Peyer's patch (tissue), 4 donors: ENCODE results near the gene PF4V1. TPM values are rescaled to one million over a fixed set of nuclear protein-coding genes. Genes with fewer than 3 reads are reported as not detected.
A peak's percentile ranks its signal among the peaks of the same experiment; 100 is the strongest.

ENCODE experiments used
- DNase-seq, 3 donors: peaks; one replicate each; pipeline ENCODE4 v3.0.0-alpha.2; 2017 to 2019
- H3K27ac ChIP-seq, 4 donors: fragments of 200-600 bp; sonication (generic); one replicate each; pipeline ENCODE4 v1.5.1; 2016 to 2019
- H3K27me3 ChIP-seq, 2 donors: fragments of 200-600 bp; sonication (generic); one replicate each; pipeline ENCODE4 v1.5.1; 2019
- H3K36me3 ChIP-seq, 3 donors: fragments of 200-600 bp; sonication (generic); one replicate each; pipeline ENCODE4 v1.5.1; 2016 to 2019
- H3K4me1 ChIP-seq, 4 donors: fragments of 200-600 bp; sonication (generic); one replicate each; pipeline ENCODE4 v1.5.1; 2016 to 2019
- H3K4me3 ChIP-seq, 4 donors: fragments of 200-600 bp; sonication (generic); 1 replicate in 3 of 4; 2 replicates in 1 of 4; pipeline ENCODE4 v1.5.1; 2016 to 2019; ENCODE audit warnings: mild to moderate bottlenecking in 1 of 4
- H3K9me3 ChIP-seq, 4 donors: fragments of 200-600 bp; sonication (generic); one replicate each; pipeline ENCODE4 v1.5.1; 2016 to 2019; ENCODE audit warnings: mild to moderate bottlenecking in 1 of 4
- POLR2A ChIP-seq, 2 donors: fragments of 450-650 bp; IDR thresholded peaks; one replicate each; pipeline ENCODE4 v1.5.1; 2017; ENCODE audit warnings: antibody characterized with exemption in 2 of 2, mild to moderate bottlenecking in 2 of 2, moderate library complexity in 2 of 2
- total RNA-seq, 4 donors: library from RNA; depleted of rRNA; stranded (reverse); fragments of >200 nt; gene quantifications; one replicate each; pipeline ENCODE4 v1.1.0, GENCODE V29; 2016
- TF ChIP-seq, protein P1 (sequence below), 6 experiments: fragments of 450-650 bp in 4 of 6; fragments of 200-600 bp in 2 of 6; sonication (generic) in 1 of 6; IDR thresholded peaks; one replicate each; pipeline ENCODE4 v1.5.1; 2017 to 2019; ENCODE audit warnings: antibody characterized with exemption in 6 of 6, mild to moderate bottlenecking in 3 of 6, moderate library complexity in 1 of 6

Gene PF4V1
- total RNA-seq, 4 donors from 2014 or later: not detected

DNA sequence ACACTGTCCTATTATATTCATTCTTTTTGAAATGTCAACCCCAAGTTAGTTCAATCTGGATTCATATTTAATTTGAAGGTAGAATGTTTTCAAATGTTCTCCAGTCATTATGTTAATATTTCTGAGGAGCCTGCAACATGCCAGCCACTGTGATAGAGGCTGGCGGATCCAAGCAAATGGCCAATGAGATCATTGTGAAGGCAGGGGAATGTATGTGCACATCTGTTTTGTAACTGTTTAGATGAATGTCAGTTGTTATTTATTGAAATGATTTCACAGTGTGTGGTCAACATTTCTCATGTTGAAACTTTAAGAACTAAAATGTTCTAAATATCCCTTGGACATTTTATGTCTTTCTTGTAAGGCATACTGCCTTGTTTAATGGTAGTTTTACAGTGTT is 17.7 kb downstream of the PF4V1 start:
- DNase-seq: no peak
- Histone ChIP-seq H3K27ac (peak overlapping the region in 1 of 4 donors; percentile 81), H3K4me3 (peak overlapping the region in 1 of 4 donors; percentile 70), H3K9me3 (no peaks in the 10 kb centered on the region), H3K27me3 (no peaks in the 10 kb centered on the region), H3K36me3 (no peaks in the 10 kb centered on the region), H3K4me1 (peaks cover 0 to 8% (median 0%) of the 10 kb centered on the region in 4 donors)
- no peak for TF ChIP-seq POLR2A (IDR thresholded peaks at IDR 0.05)
- TF ChIP-seq, protein P1, sequence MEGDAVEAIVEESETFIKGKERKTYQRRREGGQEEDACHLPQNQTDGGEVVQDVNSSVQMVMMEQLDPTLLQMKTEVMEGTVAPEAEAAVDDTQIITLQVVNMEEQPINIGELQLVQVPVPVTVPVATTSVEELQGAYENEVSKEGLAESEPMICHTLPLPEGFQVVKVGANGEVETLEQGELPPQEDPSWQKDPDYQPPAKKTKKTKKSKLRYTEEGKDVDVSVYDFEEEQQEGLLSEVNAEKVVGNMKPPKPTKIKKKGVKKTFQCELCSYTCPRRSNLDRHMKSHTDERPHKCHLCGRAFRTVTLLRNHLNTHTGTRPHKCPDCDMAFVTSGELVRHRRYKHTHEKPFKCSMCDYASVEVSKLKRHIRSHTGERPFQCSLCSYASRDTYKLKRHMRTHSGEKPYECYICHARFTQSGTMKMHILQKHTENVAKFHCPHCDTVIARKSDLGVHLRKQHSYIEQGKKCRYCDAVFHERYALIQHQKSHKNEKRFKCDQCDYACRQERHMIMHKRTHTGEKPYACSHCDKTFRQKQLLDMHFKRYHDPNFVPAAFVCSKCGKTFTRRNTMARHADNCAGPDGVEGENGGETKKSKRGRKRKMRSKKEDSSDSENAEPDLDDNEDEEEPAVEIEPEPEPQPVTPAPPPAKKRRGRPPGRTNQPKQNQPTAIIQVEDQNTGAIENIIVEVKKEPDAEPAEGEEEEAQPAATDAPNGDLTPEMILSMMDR (IDR thresholded peaks at IDR 0.05): no peak

DNA sequence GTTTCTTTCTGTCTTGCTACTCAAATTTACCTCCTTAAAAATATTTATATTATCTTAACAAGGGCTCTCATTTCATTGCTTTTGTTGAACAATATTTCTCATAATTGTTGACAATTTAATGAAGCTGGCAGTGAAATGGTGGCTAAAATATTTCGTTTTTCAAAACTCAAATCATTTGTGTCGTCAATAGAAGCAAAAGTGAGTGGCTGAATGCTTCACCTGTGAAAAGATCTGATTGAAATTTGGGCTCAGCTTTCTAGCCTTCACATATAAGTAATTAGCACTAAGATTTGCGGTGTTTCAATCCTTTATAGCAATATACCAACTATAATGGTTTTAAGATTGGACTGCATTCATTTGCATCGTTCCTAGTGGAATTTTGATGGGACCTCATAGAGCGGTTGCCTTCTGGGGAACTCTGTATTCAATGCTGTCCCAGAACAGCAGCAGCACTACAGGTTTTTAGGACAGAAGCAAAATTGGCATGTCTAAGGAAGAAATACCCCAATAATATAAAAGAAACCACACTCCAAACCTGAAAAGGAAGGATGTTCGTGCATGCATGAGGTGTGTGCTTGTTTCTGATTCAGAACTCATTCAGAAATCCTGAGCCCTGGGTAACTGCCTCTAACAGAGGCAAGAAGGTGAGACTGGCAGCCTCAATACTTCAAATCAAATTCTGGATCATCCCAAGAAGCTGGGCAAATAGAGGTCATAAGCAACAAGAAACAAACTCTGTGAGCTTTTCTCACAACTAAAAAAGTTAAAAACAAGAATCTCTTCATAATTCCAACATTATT is 18.6 kb downstream of the PF4V1 start:
- DNase-seq: no peak
- H3K4me3 ChIP-seq: peak overlapping the region in 1 of 4 donors; percentile 70
- no peaks in the 10 kb centered on the region for H3K27me3 ChIP-seq
- H3K9me3 ChIP-seq: no peaks in the 10 kb centered on the region
- H3K36me3 ChIP-seq: no peaks in the 10 kb centered on the region
- no peak overlapping the region for H3K27ac ChIP-seq
- peaks cover 0 to 8% (median 0%) of the 10 kb centered on the region in 4 donors for H3K4me1 ChIP-seq
- TF ChIP-seq, protein P1 (IDR thresholded peaks at IDR 0.05): no peak
- no peak for TF ChIP-seq POLR2A (IDR thresholded peaks at IDR 0.05)

DNA sequence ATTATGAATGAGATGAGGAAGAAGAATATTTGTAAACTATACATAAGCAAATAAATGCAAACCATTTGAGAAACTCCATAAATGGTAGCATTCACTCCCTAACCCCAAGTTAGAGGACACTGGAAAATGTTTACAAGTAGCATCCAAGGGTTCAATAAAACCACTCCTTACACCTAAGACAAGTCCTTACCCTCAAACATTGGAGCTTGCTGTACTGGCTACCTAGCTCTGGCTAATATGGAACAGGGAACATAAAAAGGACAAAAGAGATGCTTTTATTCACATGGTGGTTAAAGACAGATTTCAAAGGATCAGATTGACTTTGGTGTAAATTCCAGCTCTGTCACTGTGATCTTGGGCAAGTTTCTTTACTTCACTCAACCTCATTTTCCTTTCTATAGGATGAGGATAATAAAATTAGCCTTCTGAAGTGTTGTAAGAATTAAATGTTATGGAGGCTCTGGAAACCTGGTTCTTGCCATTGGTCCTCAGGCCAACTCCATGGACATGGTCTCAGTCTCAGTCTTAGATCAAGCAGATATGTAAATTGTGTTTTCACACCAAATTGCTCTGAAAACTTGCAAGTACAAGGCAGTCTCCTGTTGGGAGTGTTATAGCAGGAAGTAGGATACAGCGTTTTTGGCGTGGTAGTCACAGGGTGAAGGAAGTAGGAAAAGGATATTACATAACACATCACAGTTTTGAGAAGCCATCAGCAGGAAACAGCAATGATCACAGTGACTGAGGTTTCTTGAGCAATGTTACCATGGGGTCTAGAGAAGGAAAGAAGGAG is 19.4 kb downstream of the PF4V1 start:
- Histone ChIP-seq H3K36me3 (no peaks in the 10 kb centered on the region), H3K27ac (no peak overlapping the region)

DNA sequence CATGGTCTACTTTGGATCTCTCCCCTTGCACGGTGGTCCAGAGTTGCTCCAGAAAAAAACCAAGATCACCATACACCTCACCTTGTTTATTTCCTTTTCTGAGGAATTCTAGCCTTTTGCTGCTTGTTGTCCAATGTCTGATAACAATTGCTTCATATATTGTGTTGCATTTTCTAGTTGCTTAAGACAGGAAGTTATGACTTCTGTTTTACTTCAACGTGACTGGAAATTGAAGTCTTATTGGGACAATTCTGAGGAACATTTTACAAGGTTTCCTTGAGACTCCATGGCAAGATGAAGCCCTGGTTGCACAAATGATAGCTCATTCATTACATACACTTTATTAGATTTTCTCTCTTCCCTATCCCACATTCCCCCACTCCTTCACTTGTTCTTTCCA is 21.3 kb downstream of the PF4V1 start:
- H3K4me1 ChIP-seq: no peaks in the 10 kb centered on the region
- TF ChIP-seq, protein P1 (IDR thresholded peaks at IDR 0.05): no peak
- TF ChIP-seq POLR2A (IDR thresholded peaks at IDR 0.05): no peak
- H3K36me3 ChIP-seq: no peaks in the 10 kb centered on the region
- no peak for DNase-seq
- H3K9me3 ChIP-seq: no peaks in the 10 kb centered on the region
- H3K4me3 ChIP-seq: no peak overlapping the region
- H3K27me3 ChIP-seq: no peaks in the 10 kb centered on the region
- no peak overlapping the region for H3K27ac ChIP-seq

More for the DNA sequence above, 19.4 kb downstream of the PF4V1 start:
- Histone ChIP-seq H3K4me1 (peaks cover 0 to 8% (median 0%) of the 10 kb centered on the region in 4 donors), H3K27me3 (no peaks in the 10 kb centered on the region), H3K4me3 (no peak overlapping the region), H3K9me3 (no peaks in the 10 kb centered on the region)
- TF ChIP-seq, protein P1 (IDR thresholded peaks at IDR 0.05): no peak
- TF ChIP-seq POLR2A (IDR thresholded peaks at IDR 0.05): no peak
- no peak for DNase-seq

DNA sequence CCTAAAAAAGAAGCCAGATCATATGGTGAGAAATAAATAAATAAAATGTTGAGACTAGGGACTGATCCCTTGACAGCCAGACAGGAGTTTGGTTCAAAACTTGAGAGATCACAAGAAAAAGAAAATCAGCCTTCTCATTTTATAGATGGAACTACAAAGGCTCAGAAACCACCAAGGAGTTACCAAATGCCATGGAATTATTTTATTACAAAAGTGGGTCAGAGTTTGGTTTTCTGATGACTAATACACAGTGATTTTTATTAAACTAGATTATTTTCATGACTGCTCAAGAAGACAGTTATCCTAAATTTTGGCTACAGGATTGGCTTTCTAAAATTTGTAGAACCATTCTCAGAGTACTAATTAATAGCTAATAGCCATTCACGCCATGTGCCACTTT is 22.3 kb downstream of the PF4V1 start:
- no peaks in the 10 kb centered on the region for H3K27me3 ChIP-seq
- no peaks in the 10 kb centered on the region for H3K9me3 ChIP-seq
- TF ChIP-seq, protein P1 (IDR thresholded peaks at IDR 0.05): no peak
- no peak for TF ChIP-seq POLR2A (IDR thresholded peaks at IDR 0.05)
- H3K4me1 ChIP-seq: no peaks in the 10 kb centered on the region
- DNase-seq: no peak
- no peak overlapping the region for H3K27ac ChIP-seq
- no peaks in the 10 kb centered on the region for H3K36me3 ChIP-seq
- H3K4me3 ChIP-seq: no peak overlapping the region
